ENCODE results near the gene IRX4.
A peak's percentile ranks its signal among the peaks of the same experiment; 100 is the strongest.
"Not testable (repeated sequence)": the region's sequence is repeated elsewhere in the genome, so short reads cannot be mapped to it uniquely, and the experiment has no call there.

The IRX4 gene

GRCh38 chr5:1860949-1861348, 21.8 kb downstream of the IRX4 start:
- peak in 25 of 51 donors; percentile 4 to 69 (median 24) for DNase-seq

- DNase-seq = no peak
These were observed 22.6 kb downstream of the IRX4 start for GRCh38 chr5:1860021-1860610.

DNA sequence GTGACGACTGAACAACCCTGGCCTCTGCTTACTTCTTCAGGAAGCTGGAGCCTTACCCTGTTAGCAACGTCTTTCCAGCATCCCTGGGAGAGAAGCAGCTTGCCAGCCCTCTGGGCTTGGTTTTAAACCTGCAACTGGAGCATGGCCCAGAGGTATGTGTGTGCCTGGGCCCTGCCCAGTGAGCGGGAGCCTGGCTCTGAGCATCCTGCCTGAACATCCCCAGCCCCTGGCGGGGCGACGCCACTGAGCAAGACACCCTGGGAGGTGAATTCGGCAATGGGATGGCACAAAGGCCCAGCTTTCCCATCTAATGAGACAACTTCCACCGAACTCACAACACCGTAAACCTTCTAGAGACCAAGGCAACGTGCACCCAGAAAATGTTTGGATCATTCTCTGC, 23.6 kb downstream of the IRX4 start:
- DNase-seq = no peak

DNA sequence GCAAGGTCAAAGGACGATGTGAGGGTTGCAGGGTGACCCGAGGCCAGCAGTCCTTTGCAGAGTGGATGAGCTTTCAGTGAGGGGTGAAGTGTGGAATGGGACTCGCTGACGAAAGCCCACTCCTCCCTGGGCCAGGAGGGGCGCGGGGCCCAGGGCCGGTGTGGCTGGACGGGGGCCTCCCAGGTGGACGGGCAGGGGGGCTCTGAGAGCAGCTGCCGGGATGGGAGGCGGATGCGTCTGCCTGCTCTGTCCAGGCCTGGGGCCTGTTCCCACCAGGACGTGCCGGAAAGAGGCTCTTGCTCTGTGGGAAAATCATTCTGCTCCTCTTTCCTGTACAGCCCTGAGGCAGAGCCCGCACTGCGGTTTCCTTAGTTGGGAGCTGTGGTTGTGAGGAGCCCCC, 24.3 kb downstream of the IRX4 start:
- DNase-seq = no peak

DNA sequence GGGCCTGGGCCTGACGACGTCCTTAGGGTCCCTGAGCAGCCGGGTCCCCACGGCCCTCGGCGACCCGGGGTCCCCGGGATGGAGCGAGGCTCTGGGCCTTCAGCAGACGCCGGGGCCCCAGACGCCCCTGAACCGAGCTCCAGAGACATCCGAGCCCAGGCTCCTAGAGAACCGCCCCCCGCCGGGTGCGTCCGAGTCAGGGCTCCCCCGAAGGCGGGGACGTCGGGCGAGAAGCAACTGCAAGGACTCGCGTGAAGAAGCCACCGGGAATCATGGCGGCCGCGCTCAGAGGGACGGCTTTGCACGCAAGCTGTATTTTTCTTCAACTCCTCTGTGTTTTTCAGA, 25.5 kb downstream of the IRX4 start:
- DNase-seq = no peak

- no peak for DNase-seq
These were observed 26.0 kb downstream of the IRX4 start for GRCh38 chr5:1856596-1857255.

- no peak for DNase-seq
These were observed 27.1 kb downstream of the IRX4 start for GRCh38 chr5:1855596-1855995.

GRCh38 chr5:1855075-1855474, 27.6 kb downstream of the IRX4 start:
- no peak for DNase-seq

GRCh38 chr5:1853531-1853930, 29.2 kb downstream of the IRX4 start:
- no peak for DNase-seq

DNA sequence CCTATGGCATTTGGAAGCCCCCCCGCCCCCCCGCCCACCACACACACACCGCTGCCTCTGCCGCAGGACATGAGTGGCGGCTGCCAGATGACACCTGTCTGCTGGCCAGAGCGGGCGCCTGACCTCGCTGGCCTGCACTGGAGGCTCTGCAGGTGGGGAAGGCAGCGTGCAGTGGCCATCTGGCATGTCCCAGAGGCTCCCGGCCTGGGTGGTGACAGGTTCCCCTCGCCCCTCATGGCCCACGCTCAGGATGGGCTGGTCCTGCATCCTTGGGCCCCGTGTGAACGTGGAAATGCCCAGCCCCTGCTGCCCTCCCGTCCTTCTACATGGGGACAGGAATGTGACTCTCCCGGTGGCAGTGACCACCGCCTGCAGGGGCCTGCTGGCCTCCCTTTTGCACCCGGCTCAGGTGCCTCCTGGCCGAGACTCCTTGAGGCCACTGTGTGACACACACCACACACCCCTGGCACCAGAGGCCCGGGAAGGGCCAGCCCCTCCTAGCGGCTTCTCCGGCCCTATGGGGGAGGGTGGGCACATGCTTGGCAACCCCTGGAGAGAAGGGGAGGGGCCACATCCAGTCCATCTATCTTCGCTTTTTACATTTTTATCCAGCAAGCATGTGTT, 30.3 kb downstream of the IRX4 start:
- DNase-seq = no peak

- no peak for DNase-seq
These were observed 31.3 kb downstream of the IRX4 start for GRCh38 chr5:1851290-1851934.

DNA sequence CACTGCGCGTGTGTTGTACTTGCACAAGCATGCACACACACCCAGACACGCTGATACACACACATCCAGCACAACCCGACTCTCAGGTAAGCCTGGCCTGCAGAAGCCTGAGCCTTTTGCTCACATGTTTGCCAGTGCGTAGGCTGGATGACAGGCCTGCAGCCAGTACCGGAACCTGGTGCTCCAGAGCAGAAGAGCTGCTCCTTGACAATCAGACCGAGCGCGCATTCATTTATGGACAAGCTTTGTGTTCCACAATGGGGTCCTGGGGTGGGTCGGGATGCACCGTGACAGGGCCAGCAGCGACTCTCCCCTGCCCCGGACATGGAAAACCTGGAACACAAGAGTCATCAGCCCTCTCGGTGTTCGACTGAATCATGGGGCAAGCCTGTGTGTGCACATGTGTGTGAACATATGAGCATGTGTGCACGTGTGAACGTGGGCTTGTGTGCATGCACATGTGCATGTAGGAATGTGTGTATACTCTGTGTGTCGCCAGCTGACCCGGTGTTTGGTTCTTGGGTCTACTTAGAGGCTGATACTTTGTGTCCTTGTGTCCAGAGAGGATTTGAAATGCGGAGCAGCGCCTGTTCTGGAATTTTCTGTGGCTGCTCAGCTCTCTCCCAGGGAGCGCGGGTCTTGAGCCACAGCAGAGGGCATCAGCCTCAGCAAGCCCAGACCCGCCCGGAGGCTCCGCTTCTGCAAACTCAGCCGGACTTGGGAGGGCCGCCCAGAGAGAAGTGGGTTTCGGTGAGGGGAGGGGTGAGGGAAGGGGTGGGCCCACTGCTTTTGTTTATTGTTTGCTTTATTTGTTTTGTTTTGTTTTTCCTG, 32.2 kb downstream of the IRX4 start:
- peak in 1 of 51 donors; percentile 3 for DNase-seq

DNA sequence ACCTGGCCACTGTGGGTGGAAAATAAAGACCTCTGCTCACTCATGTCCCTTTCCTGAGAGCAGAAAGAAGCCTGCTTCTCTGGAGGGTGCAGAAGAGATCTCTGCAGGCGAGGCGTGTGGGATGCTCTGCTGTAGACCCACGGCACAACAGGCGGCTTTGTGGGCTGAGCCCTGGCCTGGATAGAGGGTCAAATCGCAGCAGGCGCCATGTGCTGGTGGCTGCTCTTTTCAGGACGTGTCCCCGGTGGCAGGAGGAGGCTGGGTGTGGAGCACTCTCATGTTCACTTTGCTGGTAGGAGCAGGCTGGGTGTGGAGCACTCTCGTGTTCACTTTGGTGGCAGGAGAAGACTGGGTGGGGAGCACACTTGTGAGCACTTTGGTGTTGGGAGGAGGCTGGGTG, 35.1 kb downstream of the IRX4 start:
- DNase-seq = no peak

DNA sequence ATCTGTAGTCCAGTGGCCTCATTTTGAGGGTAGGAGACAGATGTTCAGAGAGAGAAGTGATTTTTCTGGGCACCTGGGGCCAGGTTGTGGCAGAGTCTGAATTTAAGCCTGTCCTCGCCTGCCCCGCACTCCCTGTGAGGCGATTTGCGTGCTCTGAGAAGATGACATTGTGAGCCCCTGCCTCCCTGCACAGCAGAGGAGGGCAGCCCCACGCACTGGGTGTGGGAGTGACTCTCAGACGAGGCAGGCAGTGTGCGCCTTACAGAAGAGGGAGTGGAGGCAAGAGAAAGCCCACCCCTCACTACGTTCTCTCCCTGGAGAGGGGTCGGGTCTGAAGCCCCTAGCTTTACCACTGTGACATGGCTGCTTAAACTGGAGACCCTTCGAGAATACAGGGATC, 35.7 kb downstream of the IRX4 start:
- DNase-seq = no peak

DNA sequence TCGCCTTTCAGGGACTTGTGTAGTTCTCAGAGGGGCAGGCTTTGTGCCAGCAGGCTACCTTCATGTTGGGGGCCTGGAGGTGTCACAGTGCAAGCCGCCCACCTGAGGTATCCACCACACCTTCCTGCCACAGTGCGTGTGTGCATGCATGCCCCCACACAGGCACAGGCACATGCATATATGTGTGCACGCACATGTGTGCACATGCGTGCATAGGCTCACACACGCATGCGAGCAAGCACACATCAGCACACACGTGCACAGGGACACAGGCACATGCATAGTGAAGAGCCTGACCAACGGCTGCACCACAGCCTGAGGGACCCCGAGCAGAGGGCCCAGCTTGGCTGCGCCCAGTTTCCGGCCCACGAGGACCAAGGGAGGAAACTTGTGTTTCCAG, 36.1 kb downstream of the IRX4 start:
- DNase-seq = no peak

DNA sequence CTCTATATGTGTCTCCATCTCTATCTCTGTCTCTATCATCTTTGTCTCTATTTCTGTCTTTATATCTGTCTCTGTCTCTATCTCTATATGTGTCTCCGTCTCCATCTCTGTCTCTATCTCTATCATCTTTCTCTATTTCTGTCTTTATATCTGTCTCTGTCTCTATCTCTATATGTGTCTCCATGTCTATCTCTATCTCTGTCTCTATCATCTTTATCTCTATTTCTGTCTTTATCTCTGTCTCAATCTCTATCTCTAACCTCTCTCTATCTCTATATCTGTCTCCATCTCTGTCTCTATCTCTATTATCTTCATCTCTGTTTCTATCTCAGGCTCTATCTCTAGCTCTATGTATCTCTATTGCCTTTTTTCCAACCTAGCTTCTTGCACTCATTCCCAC, 37.0 kb downstream of the IRX4 start:
- no peak for DNase-seq

GRCh38 chr5:1844708-1845436, 37.9 kb downstream of the IRX4 start:
- no peak for DNase-seq

DNA sequence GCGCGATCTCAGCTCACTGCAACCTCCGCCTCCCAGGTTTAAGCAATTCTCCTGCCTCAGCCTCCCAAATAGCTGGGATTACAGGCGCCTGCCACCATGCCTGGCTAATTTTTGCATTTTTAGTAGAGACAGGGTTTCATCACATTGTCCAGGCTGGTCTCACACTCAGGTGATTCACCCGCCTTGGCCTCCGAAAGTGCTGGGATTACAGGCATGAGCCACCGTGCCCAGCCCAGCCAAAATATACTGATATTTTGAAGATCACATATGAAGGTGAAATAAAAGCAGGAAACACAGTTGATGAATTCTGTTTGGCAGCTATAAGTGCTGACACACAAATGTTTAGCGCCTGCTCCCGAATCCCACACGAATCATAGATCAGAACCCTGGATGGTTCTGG, 39.0 kb downstream of the IRX4 start:
- not testable (repeated sequence) for DNase-seq

- DNase-seq = no peak
These were observed 40.5 kb downstream of the IRX4 start for GRCh38 chr5:1842004-1842819.

Measured in hypothalamus (tissue), 51 donors.